Neutrophil (primary cell): ENCODE data around the gene ZYG11B.
A peak's percentile ranks its signal among the peaks of the same experiment; 100 is the strongest.

ENCODE experiments used
- H3K27ac ChIP-seq: fragments of 200-600 bp; sonication (generic); 2 replicates; pipeline ENCODE4 v1.5.1; 2016; ENCODE audit warnings: mild to moderate bottlenecking, moderate library complexity
- H3K27me3 ChIP-seq: fragments of 200-600 bp; sonication (generic); 2 replicates; pipeline ENCODE4 v1.6.0; 2016; ENCODE audit warnings: mild to moderate bottlenecking
- H3K36me3 ChIP-seq: fragments of 200-600 bp; sonication (generic); 2 replicates; pipeline ENCODE4 v1.5.1; 2017
- H3K4me1 ChIP-seq, 2 experiments: fragments of 200-600 bp in 1 of 2; sonication (generic) in 1 of 2; 1 replicate in 1 of 2; 2 replicates in 1 of 2; pipeline versions ENCODE4 v1.5.1 to v1.6.1; 2013 to 2016; ENCODE audit warnings: low read depth in 1 of 2, low read length in 1 of 2, mild to moderate bottlenecking in 1 of 2, moderate library complexity in 1 of 2; ENCODE audit not compliant: control insufficient read depth in 1 of 2, insufficient read depth in 1 of 2
- H3K4me3 ChIP-seq, 2 experiments: fragments of 200-600 bp in 1 of 2; sonication (generic) in 1 of 2; 1 replicate in 1 of 2; 2 replicates in 1 of 2; pipeline ENCODE4 v1.5.1; 2013 to 2016; ENCODE audit warnings: low read depth in 1 of 2, low read length in 1 of 2, mild to moderate bottlenecking in 1 of 2, moderate library complexity in 1 of 2
- H3K9me3 ChIP-seq: fragments of 200-600 bp; sonication (generic); 2 replicates; pipeline ENCODE4 v1.5.1; 2016
- CTCF ChIP-seq: fragments of 200-600 bp; sonication (generic); IDR thresholded peaks from 2 replicates; pipeline ENCODE4 v1.5.1; 2016; ENCODE audit warnings: antibody characterized with exemption

The ZYG11B gene

GRCh38 chr1:52752484-52752826 lies 26.2 kb downstream of the ZYG11B start:
- no peak overlapping the region for H3K27ac ChIP-seq
- peaks cover 5% of the 10 kb centered on the region for H3K36me3 ChIP-seq
- H3K4me3 ChIP-seq = no peak overlapping the region

GRCh38 chr1:52753169-52753568 lies 26.9 kb downstream of the ZYG11B start:
- H3K36me3 ChIP-seq = peaks cover 13% of the 10 kb centered on the region
- no peaks in the 10 kb centered on the region for H3K9me3 ChIP-seq
- H3K27me3 ChIP-seq = no peaks in the 10 kb centered on the region
- no peak overlapping the region for H3K4me3 ChIP-seq
- no peaks in the 10 kb centered on the region for H3K4me1 ChIP-seq
- no peak for TF ChIP-seq CTCF
- no peak overlapping the region for H3K27ac ChIP-seq

More at GRCh38 chr1:52752484-52752826, 26.2 kb downstream of the ZYG11B start:
- H3K9me3 ChIP-seq = no peaks in the 10 kb centered on the region
- no peak for TF ChIP-seq CTCF
- H3K27me3 ChIP-seq = no peaks in the 10 kb centered on the region
- no peaks in the 10 kb centered on the region for H3K4me1 ChIP-seq

GRCh38 chr1:52756020-52756419 lies 29.8 kb downstream of the ZYG11B start:
- H3K4me1 ChIP-seq = no peaks in the 10 kb centered on the region
- H3K27ac ChIP-seq = no peak overlapping the region
- TF ChIP-seq CTCF = no peak
- H3K4me3 ChIP-seq = no peak overlapping the region
- H3K36me3 ChIP-seq = peaks cover 35% of the 10 kb centered on the region
- H3K9me3 ChIP-seq = no peaks in the 10 kb centered on the region
- H3K27me3 ChIP-seq = no peaks in the 10 kb centered on the region

- Histone ChIP-seq H3K9me3 (no peaks in the 10 kb centered on the region), H3K4me1 (no peaks in the 10 kb centered on the region), H3K36me3 (peaks cover 41% of the 10 kb centered on the region), H3K27me3 (no peaks in the 10 kb centered on the region), H3K4me3 (no peak overlapping the region), H3K27ac (no peak overlapping the region)
- TF ChIP-seq CTCF = no peak
Measured at GRCh38 chr1:52759908-52760307, 33.7 kb downstream of the ZYG11B start.

GRCh38 chr1:52767596-52768280 lies 41.5 kb downstream of the ZYG11B start:
- Histone ChIP-seq H3K36me3 (peaks cover 24% of the 10 kb centered on the region), H3K27me3 (no peaks in the 10 kb centered on the region), H3K4me3 (no peak overlapping the region), H3K9me3 (no peaks in the 10 kb centered on the region), H3K27ac (peak overlapping the region; percentile 78), H3K4me1 (peaks cover 6 to 9% of the 10 kb centered on the region in 2 experiments)
- no peak for TF ChIP-seq CTCF
